HG02642 (cell line): ENCODE results near the gene TOP2A.
"Not testable (repeated sequence)": the region's sequence is repeated elsewhere in the genome, so short reads cannot be mapped to it uniquely, and the experiment has no call there.

Experiments
- ATAC-seq: cut with Tn5 transposase; IDR thresholded peaks from one replicate; pipeline ENCODE4 v1.9.1; 2021; ENCODE audit warnings: mild to moderate bottlenecking; ENCODE audit not compliant: unreplicated experiment, poor library complexity

The TOP2A gene

GRCh38 chr17:40378966-40379365 is 38.7 kb downstream of the TOP2A start:
- no peak for ATAC-seq

GRCh38 chr17:40377832-40378231 is 39.9 kb downstream of the TOP2A start:
- ATAC-seq = no peak

- not testable (repeated sequence) for ATAC-seq
Measured at GRCh38 chr17:40376541-40376940, 41.2 kb downstream of the TOP2A start.

GRCh38 chr17:40375786-40376185 is 41.9 kb downstream of the TOP2A start:
- not testable (repeated sequence) for ATAC-seq

GRCh38 chr17:40374821-40375498 is 42.7 kb downstream of the TOP2A start:
- no peak for ATAC-seq

- ATAC-seq = no peak
Measured at GRCh38 chr17:40373999-40374398, 43.7 kb downstream of the TOP2A start.

- ATAC-seq = no peak
Measured at GRCh38 chr17:40373324-40373723, 44.4 kb downstream of the TOP2A start.

GRCh38 chr17:40372644-40373043 is 45.1 kb downstream of the TOP2A start:
- ATAC-seq = not testable (repeated sequence)

- no peak for ATAC-seq
Measured at GRCh38 chr17:40372031-40372430, 45.7 kb downstream of the TOP2A start.

- no peak for ATAC-seq
Measured at GRCh38 chr17:40371261-40371929, 46.3 kb downstream of the TOP2A start.

- ATAC-seq = no peak
Measured at GRCh38 chr17:40369923-40370322, 47.8 kb downstream of the TOP2A start.

- not testable (repeated sequence) for ATAC-seq
Measured at GRCh38 chr17:40367728-40368127, 50.0 kb downstream of the TOP2A start.

- ATAC-seq = no peak
Measured at GRCh38 chr17:40366861-40367518, 50.7 kb downstream of the TOP2A start.

GRCh38 chr17:40366076-40366860 is 51.4 kb downstream of the TOP2A start:
- ATAC-seq = no peak

GRCh38 chr17:40364906-40365305 is 52.8 kb downstream of the TOP2A start:
- ATAC-seq = no peak

- no peak for ATAC-seq
Measured at GRCh38 chr17:40364121-40364861, 53.4 kb downstream of the TOP2A start, which contains the start of gene GJD3. TSS of gene GJD3 (minus strand) at chr17:40364737. CDS start at chr17:40363815, 922 bp downstream.

- ATAC-seq = peak; percentile 30
Measured at GRCh38 chr17:40363111-40363827, 54.4 kb downstream of the TOP2A start.

- ATAC-seq = peak; percentile 65
Measured at GRCh38 chr17:40362696-40363110, 55.0 kb downstream of the TOP2A start.
